ENCODE data around the gene PPIL1.

- TF ChIP-seq CTCF (conservative IDR thresholded peaks at IDR 0.05 in 1 of 2, IDR thresholded peaks at IDR 0.05 in 1 of 2; ENCODE audit: low read depth in 1 of 2, low read length in 2 of 2) (no peak), EZH2 (IDR thresholded peaks at IDR 0.05; ENCODE audit: low read length, missing control alignments) (no peak)
Observed at GRCh38 chr6:36833182-36833789, 41.3 kb downstream of the PPIL1 start.

All from fibroblast of lung (primary cell).